ENCODE results near the gene ROBO1. TPM values are rescaled to one million over a fixed set of nuclear protein-coding genes. Genes with fewer than 3 reads are reported as not detected.
"Not testable (repeated sequence)": the region's sequence is repeated elsewhere in the genome, so short reads cannot be mapped to it uniquely, and the experiment has no call there.

Gene ROBO1
- total RNA-seq, 3 donors from 2014 or later, result 12.7 to 50.7 (median 23.6) TPM

GRCh38 chr3:78729946-78730345 is 1037.9 kb downstream of the ROBO1 start:
- no peaks in the 10 kb centered on the region for H3K36me3 ChIP-seq

GRCh38 chr3:78728406-78729145 is 1039.2 kb downstream of the ROBO1 start:
- intact Hi-C loops (cut with DNase I; ENCODE audit: low total_unique reads), result no loop called here
- TF ChIP-seq POLR2A (IDR thresholded peaks at IDR 0.05), result no peak
- TF ChIP-seq POLR2AphosphoS5 (IDR thresholded peaks at IDR 0.05), result no peak
- TF ChIP-seq CTCF (IDR thresholded peaks at IDR 0.05), result no peak

More at GRCh38 chr3:78729946-78730345, 1037.9 kb downstream of the ROBO1 start:
- no peak overlapping the region for H3K27ac ChIP-seq
- TF ChIP-seq POLR2A (IDR thresholded peaks at IDR 0.05) (no peak), CTCF (IDR thresholded peaks at IDR 0.05) (no peak), POLR2AphosphoS5 (IDR thresholded peaks at IDR 0.05) (no peak)
- H3K4me1 ChIP-seq, result no peaks in the 10 kb centered on the region
- H3K27me3 ChIP-seq, result no peaks in the 10 kb centered on the region
- H3K4me3 ChIP-seq, result no peak overlapping the region
- DNase-seq (ENCODE audit: low spot score in 2 of 2), result no peak
- no peaks in the 10 kb centered on the region for H3K9me3 ChIP-seq
- intact Hi-C loops (cut with DNase I; ENCODE audit: low total_unique reads), result no loop called here

GRCh38 chr3:78726545-78726944 is 1041.3 kb downstream of the ROBO1 start:
- Histone ChIP-seq H3K36me3 (no peaks in the 10 kb centered on the region), H3K27ac (no peak overlapping the region), H3K4me1 (no peaks in the 10 kb centered on the region), H3K4me3 (no peak overlapping the region), H3K27me3 (no peaks in the 10 kb centered on the region), H3K9me3 (no peaks in the 10 kb centered on the region)
- TF ChIP-seq POLR2AphosphoS5 (IDR thresholded peaks at IDR 0.05) (no peak), POLR2A (IDR thresholded peaks at IDR 0.05) (no peak), CTCF (IDR thresholded peaks at IDR 0.05) (no peak)
- no peak for DNase-seq (ENCODE audit: low spot score in 2 of 2)
- intact Hi-C loops (cut with DNase I; ENCODE audit: low total_unique reads), result no loop called here

More at GRCh38 chr3:78728406-78729145, 1039.2 kb downstream of the ROBO1 start:
- Histone ChIP-seq H3K27me3 (no peaks in the 10 kb centered on the region), H3K36me3 (no peaks in the 10 kb centered on the region), H3K4me3 (no peak overlapping the region), H3K4me1 (no peaks in the 10 kb centered on the region), H3K27ac (no peak overlapping the region), H3K9me3 (no peaks in the 10 kb centered on the region)
- no peak for DNase-seq (ENCODE audit: low spot score in 2 of 2)

GRCh38 chr3:78725703-78726246 is 1042.0 kb downstream of the ROBO1 start:
- Histone ChIP-seq H3K27me3 (no peaks in the 10 kb centered on the region), H3K36me3 (no peaks in the 10 kb centered on the region), H3K27ac (no peak overlapping the region), H3K9me3 (no peaks in the 10 kb centered on the region), H3K4me1 (no peaks in the 10 kb centered on the region), H3K4me3 (no peak overlapping the region)
- intact Hi-C loops (cut with DNase I; ENCODE audit: low total_unique reads), result no loop called here
- TF ChIP-seq POLR2A (IDR thresholded peaks at IDR 0.05), result no peak
- no peak for TF ChIP-seq CTCF (IDR thresholded peaks at IDR 0.05)
- TF ChIP-seq POLR2AphosphoS5 (IDR thresholded peaks at IDR 0.05), result no peak
- DNase-seq (ENCODE audit: low spot score in 2 of 2), result no peak

- H3K36me3 ChIP-seq, result no peaks in the 10 kb centered on the region
- no peak overlapping the region for H3K27ac ChIP-seq
- intact Hi-C loops (cut with DNase I; ENCODE audit: low total_unique reads), result no loop called here
Observed at GRCh38 chr3:78724859-78725258, 1042.9 kb downstream of the ROBO1 start.

GRCh38 chr3:78724364-78724763 is 1043.4 kb downstream of the ROBO1 start:
- H3K4me1 ChIP-seq; H3K4me3 ChIP-seq; intact Hi-C loops (cut with DNase I; ENCODE audit: low total_unique reads); H3K9me3 ChIP-seq; DNase-seq (ENCODE audit: low spot score in 2 of 2); H3K27me3 ChIP-seq; H3K27ac ChIP-seq; H3K36me3 ChIP-seq: not testable (repeated sequence)

More at GRCh38 chr3:78724859-78725258, 1042.9 kb downstream of the ROBO1 start:
- H3K4me1 ChIP-seq, result no peaks in the 10 kb centered on the region
- no peak for DNase-seq (ENCODE audit: low spot score in 2 of 2)
- H3K4me3 ChIP-seq, result no peak overlapping the region
- H3K27me3 ChIP-seq, result no peaks in the 10 kb centered on the region
- no peaks in the 10 kb centered on the region for H3K9me3 ChIP-seq
- TF ChIP-seq CTCF (IDR thresholded peaks at IDR 0.05), result no peak
- TF ChIP-seq POLR2AphosphoS5 (IDR thresholded peaks at IDR 0.05), result no peak
- TF ChIP-seq POLR2A (IDR thresholded peaks at IDR 0.05), result no peak
